Activated T-cell treated with anti-CD3 and anti-CD28 coated beads for 48 hours (primary cell): Measurements from ENCODE around the gene MYBPC1.
"Not testable (repeated sequence)": the region's sequence is repeated elsewhere in the genome, so short reads cannot be mapped to it uniquely, and the experiment has no call there.

ENCODE experiments used
- DNase-seq: peaks from one replicate; pipeline ENCODE4 v3.0.0-alpha.2; 2020; ENCODE audit warnings: low read depth

The MYBPC1 gene

GRCh38 chr12:101733166-101733565 is 138.4 kb downstream of the MYBPC1 start:
- DNase-seq = no peak

GRCh38 chr12:101734482-101734881 is 139.7 kb downstream of the MYBPC1 start:
- not testable (repeated sequence) for DNase-seq
